Thyroid gland (tissue), 4 donors: Measurements from ENCODE around the gene HOXC4.
"Not testable (repeated sequence)": the region's sequence is repeated elsewhere in the genome, so short reads cannot be mapped to it uniquely, and the experiment has no call there.

Experiments used
- CTCF ChIP-seq, 6 experiments: fragments of 200-600 bp in 3 of 6; fragments of 450-650 bp in 3 of 6; sonication (generic) in 3 of 6; IDR thresholded peaks; one replicate each; pipeline ENCODE4 v1.5.1; 2016 to 2019; ENCODE audit warnings: antibody characterized with exemption in 6 of 6, mild to moderate bottlenecking in 2 of 6, inconsistent platforms in 1 of 6, moderate library complexity in 1 of 6
- POLR2A ChIP-seq, 2 donors: fragments of 450-650 bp; IDR thresholded peaks; one replicate each; pipeline ENCODE4 v1.6.1; 2017; ENCODE audit warnings: antibody characterized with exemption in 2 of 2, mild to moderate bottlenecking in 2 of 2, moderate library complexity in 1 of 2

GRCh38 chr12:54098644-54099043 lies 45.0 kb downstream of the HOXC4 start:
- not testable (repeated sequence) for TF ChIP-seq CTCF, POLR2A (IDR thresholded peaks at IDR 0.05)
